K562 (cell line): Measurements from ENCODE around the gene CD46. TPM values are rescaled to one million over a fixed set of nuclear protein-coding genes. Genes with fewer than 3 reads are reported as not detected.

Experiments used
- ADNP ChIP-seq: fragments of 200-800 bp; sonication (Bioruptor generic); IDR thresholded peaks from 2 replicates; pipeline ENCODE4 v1.6.1; 2016; ENCODE audit warnings: missing genetic modification characterization, missing compliant biosample characterization
- EGR1 ChIP-seq: fragments of 450-650 bp; conservative IDR thresholded peaks from 2 replicates; pipeline ENCODE4 v1.6.1; 2017; ENCODE audit warnings: mild to moderate bottlenecking
- HEY1 ChIP-seq: fragments of 250-450 bp; sonication (Bioruptor Pico); IDR thresholded peaks from 2 replicates; pipeline ENCODE4 v1.5.0; 2020; ENCODE audit warnings: mild to moderate bottlenecking, moderate library complexity, borderline replicate concordance
- MAZ ChIP-seq, 2 experiments: fragments of 450-650 bp in 1 of 2; sonication (generic) in 1 of 2; formaldehyde crosslinking; IDR thresholded peaks in 1 of 2; conservative IDR thresholded peaks in 1 of 2; 2 replicates each; pipeline versions ENCODE4 v1.4.0 to v1.5.0; 2020; ENCODE audit warnings: mild to moderate bottlenecking in 1 of 2, missing genetic modification reagents in 1 of 2
- NR2F6 ChIP-seq: fragments of 450-650 bp; formaldehyde crosslinking; IDR thresholded peaks from 2 replicates; pipeline ENCODE4 v1.4.0; 2020; ENCODE audit warnings: mild to moderate bottlenecking
- SMAD3 ChIP-seq: fragments of 450-650 bp; formaldehyde crosslinking; conservative IDR thresholded peaks from 2 replicates; pipeline ENCODE4 v1.4.0; 2020; ENCODE audit warnings: mild to moderate bottlenecking
- ZKSCAN1 ChIP-seq: fragments of 150-350 bp; IDR thresholded peaks from 2 replicates; pipeline ENCODE4 v1.6.1; 2016; ENCODE audit warnings: low read depth, low read length
- ZNF197 ChIP-seq: fragments of 200-800 bp; sonication (Bioruptor generic); IDR thresholded peaks from 2 replicates; pipeline ENCODE4 v1.6.1; 2016; ENCODE audit warnings: low read depth, missing genetic modification characterization, missing compliant biosample characterization
- ZNF282 ChIP-seq: sonication (generic); formaldehyde crosslinking; IDR thresholded peaks from 2 replicates; pipeline ENCODE4 v1.8.1; 2023; ENCODE audit warnings: missing genetic modification reagents
- ZNF347 ChIP-seq: fragments of 450-650 bp; formaldehyde crosslinking; IDR thresholded peaks from 2 replicates; pipeline ENCODE4 v1.4.0; 2020; ENCODE audit warnings: low read depth, mild to moderate bottlenecking, moderate library complexity
- ZNF551 ChIP-seq: fragments of 250-450 bp; sonication (Bioruptor Pico); IDR thresholded peaks from 2 replicates; pipeline ENCODE4 v1.5.0; 2021; ENCODE audit warnings: mild to moderate bottlenecking, moderate library complexity
- ZNF561 ChIP-seq: fragments of 450-650 bp; formaldehyde crosslinking; conservative IDR thresholded peaks from 2 replicates; pipeline ENCODE4 v1.4.0; 2020; ENCODE audit warnings: mild to moderate bottlenecking, moderate library complexity
- ZNF75A ChIP-seq: fragments of 450-650 bp; formaldehyde crosslinking; IDR thresholded peaks from 2 replicates; pipeline ENCODE4 v1.4.0; 2020; ENCODE audit warnings: mild to moderate bottlenecking
- polyA plus RNA-seq, 8 experiments: library from polyadenylated mRNA; depleted of rRNA in 4 of 8; stranded (reverse) in 5 of 8; unstranded in 3 of 8; fragments of >200 nt; fragmentation: Nextera tagmentation in 2 of 8; fragmentation: Illumina TruSeq in 1 of 8; extraction: Ambion mirVana in 2 of 8; extraction: Trizol in 1 of 8; gene quantifications; 2 replicates each; pipeline versions ENCODE4 v1.2.1 to v1.2.3, GENCODE V29; 2011 to 2014; ENCODE audit warnings: inconsistent platforms in 1 of 8, missing spikeins in 1 of 8
- total RNA-seq, 7 experiments: library from RNA; depleted of rRNA in 6 of 7; stranded (reverse); fragments of >200 nt in 6 of 7; fragmentation: Illumina TruSeq in 2 of 7; extraction: Trizol in 2 of 7; gene quantifications; 2 replicates each; pipeline versions ENCODE4 v1.2.1 to v1.2.3, GENCODE V29; 2011 to 2021; ENCODE audit warnings: low replicate concordance in 1 of 7
- TF ChIP-seq, protein P1 (sequence below): fragments of 450-650 bp; IDR thresholded peaks from 2 replicates; pipeline ENCODE4 v1.6.1; 2016; ENCODE audit warnings: low read depth
- TF ChIP-seq, protein P2 (sequence below): IDR thresholded peaks from 2 replicates; pipeline ENCODE4 v1.6.1; 2012; ENCODE audit warnings: low read depth, low read length, improper control_type of control experiment, borderline replicate concordance
- TF ChIP-seq, protein P3 (sequence below): fragments of 250-450 bp; sonication (Bioruptor Pico); IDR thresholded peaks from 2 replicates; pipeline ENCODE4 v1.8.0; 2022; ENCODE audit warnings: inconsistent platforms

Gene CD46
- total and polyA plus RNA-seq, 9 of the 15 experiments (the other 6 are each of a cell fraction or from before 2014, with no cell fraction given), result 87.9 to 374 (median 156) TPM

DNA sequence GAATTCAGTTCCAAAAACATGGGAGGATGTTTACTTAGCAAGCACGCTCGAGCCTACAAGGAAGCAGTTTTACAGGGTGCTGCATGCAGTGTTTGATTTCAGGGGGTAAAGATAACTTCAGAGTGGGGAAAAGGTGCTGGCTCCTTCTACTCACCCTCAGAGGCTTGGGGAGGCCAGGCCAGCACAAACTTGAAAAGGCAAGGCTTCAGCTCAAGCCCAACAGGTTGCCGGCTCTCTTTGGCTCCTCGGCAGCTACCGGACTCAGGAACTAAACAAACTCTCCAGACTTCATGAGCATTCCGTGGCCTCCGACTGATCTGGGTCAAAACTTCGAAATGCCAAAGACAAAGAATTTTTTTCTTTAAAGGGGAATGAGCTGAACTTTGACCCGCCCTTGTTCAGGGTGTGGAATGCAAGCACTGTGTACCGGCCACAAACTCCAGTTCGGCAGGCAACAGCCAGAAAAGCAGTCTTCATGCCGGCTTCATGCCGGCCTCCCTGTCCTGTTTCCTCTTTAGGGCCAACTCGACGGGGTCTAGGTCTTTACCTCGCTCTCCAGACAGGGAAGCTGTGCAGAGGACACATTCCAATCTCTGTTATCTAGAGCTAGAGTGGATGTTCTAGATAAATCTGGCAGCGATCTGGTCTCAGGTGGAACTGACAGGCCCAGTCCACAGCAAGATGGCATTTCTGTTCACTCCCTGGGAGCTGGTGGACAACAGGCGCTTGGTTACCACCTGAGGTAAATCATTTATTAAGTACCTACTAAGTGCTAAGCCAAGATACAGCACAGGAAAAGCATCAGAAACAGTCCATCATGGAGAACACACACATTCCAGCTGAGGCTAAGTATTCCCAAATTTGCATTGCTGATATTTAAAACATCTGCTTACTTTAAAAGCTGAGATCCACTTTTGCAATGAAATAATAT lies 75.0 kb downstream of the CD46 start (continued):
- no peak for TF ChIP-seq ZNF347 (CRISPR knock-in tag)
- TF ChIP-seq, protein P1, sequence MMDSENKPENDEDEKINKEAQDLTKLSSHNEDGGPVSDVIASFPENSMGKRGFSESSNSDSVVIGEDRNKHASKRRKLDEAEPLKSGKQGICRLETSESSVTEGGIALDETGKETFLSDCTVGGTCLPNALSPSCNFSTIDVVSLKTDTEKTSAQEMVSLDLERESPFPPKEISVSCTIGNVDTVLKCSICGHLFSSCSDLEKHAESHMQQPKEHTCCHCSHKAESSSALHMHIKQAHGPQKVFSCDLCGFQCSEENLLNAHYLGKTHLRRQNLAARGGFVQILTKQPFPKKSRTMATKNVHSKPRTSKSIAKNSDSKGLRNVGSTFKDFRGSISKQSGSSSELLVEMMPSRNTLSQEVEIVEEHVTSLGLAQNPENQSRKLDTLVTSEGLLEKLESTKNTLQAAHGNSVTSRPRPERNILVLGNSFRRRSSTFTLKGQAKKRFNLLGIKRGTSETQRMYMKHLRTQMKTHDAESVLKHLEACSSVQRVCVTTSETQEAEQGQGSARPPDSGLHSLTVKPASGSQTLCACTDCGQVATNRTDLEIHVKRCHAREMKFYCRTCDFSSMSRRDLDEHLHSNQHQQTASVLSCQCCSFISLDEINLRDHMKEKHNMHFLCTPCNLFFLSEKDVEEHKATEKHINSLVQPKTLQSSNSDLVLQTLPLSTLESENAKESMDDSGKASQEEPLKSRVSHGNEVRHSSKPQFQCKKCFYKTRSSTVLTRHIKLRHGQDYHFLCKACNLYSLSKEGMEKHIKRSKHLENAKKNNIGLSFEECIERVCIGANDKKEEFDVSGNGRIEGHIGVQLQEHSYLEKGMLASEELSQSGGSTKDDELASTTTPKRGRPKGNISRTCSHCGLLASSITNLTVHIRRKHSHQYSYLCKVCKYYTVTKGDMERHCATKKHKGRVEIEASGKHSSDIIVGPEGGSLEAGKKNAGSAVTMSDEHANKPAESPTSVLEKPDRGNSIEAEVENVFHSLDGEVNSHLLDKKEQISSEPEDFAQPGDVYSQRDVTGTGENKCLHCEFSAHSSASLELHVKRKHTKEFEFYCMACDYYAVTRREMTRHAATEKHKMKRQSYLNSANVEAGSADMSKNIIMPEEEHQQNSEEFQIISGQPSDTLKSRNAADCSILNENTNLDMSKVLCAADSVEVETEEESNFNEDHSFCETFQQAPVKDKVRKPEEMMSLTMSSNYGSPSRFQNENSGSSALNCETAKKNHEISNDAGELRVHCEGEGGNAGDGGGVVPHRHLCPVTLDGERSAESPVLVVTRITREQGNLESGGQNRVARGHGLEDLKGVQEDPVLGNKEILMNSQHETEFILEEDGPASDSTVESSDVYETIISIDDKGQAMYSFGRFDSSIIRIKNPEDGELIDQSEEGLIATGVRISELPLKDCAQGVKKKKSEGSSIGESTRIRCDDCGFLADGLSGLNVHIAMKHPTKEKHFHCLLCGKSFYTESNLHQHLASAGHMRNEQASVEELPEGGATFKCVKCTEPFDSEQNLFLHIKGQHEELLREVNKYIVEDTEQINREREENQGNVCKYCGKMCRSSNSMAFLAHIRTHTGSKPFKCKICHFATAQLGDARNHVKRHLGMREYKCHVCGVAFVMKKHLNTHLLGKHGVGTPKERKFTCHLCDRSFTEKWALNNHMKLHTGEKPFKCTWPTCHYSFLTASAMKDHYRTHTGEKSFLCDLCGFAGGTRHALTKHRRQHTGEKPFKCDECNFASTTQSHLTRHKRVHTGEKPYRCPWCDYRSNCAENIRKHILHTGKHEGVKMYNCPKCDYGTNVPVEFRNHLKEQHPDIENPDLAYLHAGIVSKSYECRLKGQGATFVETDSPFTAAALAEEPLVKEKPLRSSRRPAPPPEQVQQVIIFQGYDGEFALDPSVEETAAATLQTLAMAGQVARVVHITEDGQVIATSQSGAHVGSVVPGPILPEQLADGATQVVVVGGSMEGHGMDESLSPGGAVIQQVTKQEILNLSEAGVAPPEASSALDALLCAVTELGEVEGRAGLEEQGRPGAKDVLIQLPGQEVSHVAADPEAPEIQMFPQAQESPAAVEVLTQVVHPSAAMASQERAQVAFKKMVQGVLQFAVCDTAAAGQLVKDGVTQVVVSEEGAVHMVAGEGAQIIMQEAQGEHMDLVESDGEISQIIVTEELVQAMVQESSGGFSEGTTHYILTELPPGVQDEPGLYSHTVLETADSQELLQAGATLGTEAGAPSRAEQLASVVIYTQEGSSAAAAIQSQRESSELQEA, result no peak
- TF ChIP-seq ZNF561 (CRISPR knock-in tag), result no peak
- TF ChIP-seq, protein P2, sequence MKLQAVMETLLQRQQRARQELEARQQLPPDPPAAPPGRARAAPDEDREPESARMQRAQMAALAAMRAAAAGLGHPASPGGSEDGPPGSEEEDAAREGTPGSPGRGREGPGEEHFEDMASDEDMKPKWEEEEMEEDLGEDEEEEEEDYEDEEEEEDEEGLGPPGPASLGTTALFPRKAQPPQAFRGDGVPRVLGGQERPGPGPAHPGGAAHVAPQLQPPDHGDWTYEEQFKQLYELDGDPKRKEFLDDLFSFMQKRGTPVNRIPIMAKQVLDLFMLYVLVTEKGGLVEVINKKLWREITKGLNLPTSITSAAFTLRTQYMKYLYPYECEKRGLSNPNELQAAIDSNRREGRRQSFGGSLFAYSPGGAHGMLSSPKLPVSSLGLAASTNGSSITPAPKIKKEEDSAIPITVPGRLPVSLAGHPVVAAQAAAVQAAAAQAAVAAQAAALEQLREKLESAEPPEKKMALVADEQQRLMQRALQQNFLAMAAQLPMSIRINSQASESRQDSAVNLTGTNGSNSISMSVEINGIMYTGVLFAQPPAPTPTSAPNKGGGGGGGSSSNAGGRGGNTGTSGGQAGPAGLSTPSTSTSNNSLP, result no peak
- TF ChIP-seq SMAD3 (CRISPR knock-in tag), result no peak
- no peak for TF ChIP-seq ZNF551 (CRISPR knock-in tag)
- TF ChIP-seq MAZ (CRISPR knock-in tag; conservative IDR thresholded peaks at IDR 0.05 in 1 of 2, IDR thresholded peaks at IDR 0.05 in 1 of 2), result 0 out of 4 replicates have a peak, but pooled peaks of 1 of the 2 experiments have one; percentile 17
- peak; percentile 63; the same call in 1 of the 2 replicates for TF ChIP-seq ZKSCAN1
- no peak for TF ChIP-seq ZNF282 (CRISPR knock-in tag)
- no peak for TF ChIP-seq EGR1
- no peak for TF ChIP-seq NR2F6 (CRISPR knock-in tag)
- TF ChIP-seq ZNF75A (CRISPR knock-in tag), result no peak
- no peak for TF ChIP-seq HEY1
- no peak; the same call in 1 of the 2 replicates for TF ChIP-seq ZNF197 (CRISPR knock-in tag)
- no peak for TF ChIP-seq ADNP (tag)
- TF ChIP-seq, protein P3, sequence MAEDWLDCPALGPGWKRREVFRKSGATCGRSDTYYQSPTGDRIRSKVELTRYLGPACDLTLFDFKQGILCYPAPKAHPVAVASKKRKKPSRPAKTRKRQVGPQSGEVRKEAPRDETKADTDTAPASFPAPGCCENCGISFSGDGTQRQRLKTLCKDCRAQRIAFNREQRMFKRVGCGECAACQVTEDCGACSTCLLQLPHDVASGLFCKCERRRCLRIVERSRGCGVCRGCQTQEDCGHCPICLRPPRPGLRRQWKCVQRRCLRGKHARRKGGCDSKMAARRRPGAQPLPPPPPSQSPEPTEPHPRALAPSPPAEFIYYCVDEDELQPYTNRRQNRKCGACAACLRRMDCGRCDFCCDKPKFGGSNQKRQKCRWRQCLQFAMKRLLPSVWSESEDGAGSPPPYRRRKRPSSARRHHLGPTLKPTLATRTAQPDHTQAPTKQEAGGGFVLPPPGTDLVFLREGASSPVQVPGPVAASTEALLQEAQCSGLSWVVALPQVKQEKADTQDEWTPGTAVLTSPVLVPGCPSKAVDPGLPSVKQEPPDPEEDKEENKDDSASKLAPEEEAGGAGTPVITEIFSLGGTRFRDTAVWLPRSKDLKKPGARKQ (CRISPR knock-in tag), result peak; percentile 29; the same call in 1 of the 2 replicates
